ENCODE results near the gene C17orf78. TPM values are rescaled to one million over a fixed set of nuclear protein-coding genes. Genes with fewer than 3 reads are reported as not detected.

C17orf78 gene
- total and polyA plus RNA-seq, 2 of the 13 experiments (the other 11 are each of a cell fraction or from before 2014, with no cell fraction given) = not detected

GRCh38 chr17:37373530-37374159, 2.1 kb upstream of the C17orf78 start (continued):
- TF ChIP-seq ARHGAP35 (CRISPR knock-in tag; IDR thresholded peaks at IDR 0.05; ENCODE audit: borderline replicate concordance) = no peak
- 0 out of 2 replicates have a peak, but pooled peaks have one; percentile 21 for TF ChIP-seq ZNF772 (CRISPR knock-in tag; IDR thresholded peaks at IDR 0.05)
- peak; percentile 35; the same call in 1 of the 2 replicates for TF ChIP-seq MIXL1 (CRISPR knock-in tag; IDR thresholded peaks at IDR 0.05)
- no peak for TF ChIP-seq CHD2 (IDR thresholded peaks at IDR 0.05; ENCODE audit: low read depth, low read length)
- no peak for TF ChIP-seq DNMT1 (CRISPR knock-in tag; IDR thresholded peaks at IDR 0.05)
- TF ChIP-seq ZNF790 (CRISPR knock-in tag; IDR thresholded peaks at IDR 0.05; ENCODE audit: borderline replicate concordance) = no peak
- no peak for TF ChIP-seq ZNF878 (CRISPR knock-in tag; IDR thresholded peaks at IDR 0.05)
- no peak for TF ChIP-seq FOXK1 (CRISPR knock-in tag; IDR thresholded peaks at IDR 0.05; ENCODE audit: borderline replicate concordance, low read depth)
- TF ChIP-seq GPN1 (CRISPR knock-in tag; IDR thresholded peaks at IDR 0.05; ENCODE audit: borderline replicate concordance) = no peak
- 0 out of 2 replicates have a peak, but pooled peaks have one; percentile 24 for TF ChIP-seq ATF2 (CRISPR knock-in tag; IDR thresholded peaks at IDR 0.05)
- TF ChIP-seq IRF2 (CRISPR knock-in tag; IDR thresholded peaks at IDR 0.05) = peak; percentile 68
- TF ChIP-seq ZNF317 (CRISPR knock-in tag; IDR thresholded peaks at IDR 0.05) = no peak
- no peak for TF ChIP-seq ZC3H4 (CRISPR knock-in tag; IDR thresholded peaks at IDR 0.05; ENCODE audit: borderline replicate concordance)
- no peak for TF ChIP-seq CC2D1A (CRISPR knock-in tag; IDR thresholded peaks at IDR 0.05)
- no peak for TF ChIP-seq FUBP1 (CRISPR knock-in tag; IDR thresholded peaks at IDR 0.05; ENCODE audit: borderline replicate concordance)
- TF ChIP-seq ZNF253 (CRISPR knock-in tag; IDR thresholded peaks at IDR 0.05; ENCODE audit: borderline replicate concordance) = no peak
- TF ChIP-seq ZNF530 (CRISPR knock-in tag; IDR thresholded peaks at IDR 0.05; ENCODE audit: low read depth) = no peak
- peak; percentile 53; the same call in 1 of the 2 replicates for TF ChIP-seq BCL6 (CRISPR knock-in tag; IDR thresholded peaks at IDR 0.05)
- TF ChIP-seq ZNF331 (CRISPR knock-in tag; IDR thresholded peaks at IDR 0.05) = peak; percentile 21; the same call in 1 of the 2 replicates
- no peak for TF ChIP-seq ZNF367 (CRISPR knock-in tag; IDR thresholded peaks at IDR 0.05; ENCODE audit: borderline replicate concordance)
- TF ChIP-seq ATF6 (CRISPR knock-in tag; conservative IDR thresholded peaks at IDR 0.05) = no peak
- TF ChIP-seq HMGXB4 (CRISPR knock-in tag; IDR thresholded peaks at IDR 0.05; ENCODE audit: borderline replicate concordance in 1 of 2, low read depth in 1 of 2) = peak; percentile 66 to 73; a peak in 3 of 4 replicates
- no peak for TF ChIP-seq ZNF547 (CRISPR knock-in tag; IDR thresholded peaks at IDR 0.05)
